ENCODE measurements around the gene MIA3. TPM values are rescaled to one million over a fixed set of nuclear protein-coding genes. Genes with fewer than 3 reads are reported as not detected.

Gene MIA3
- polyA plus RNA-seq, 1 of the 3 experiments (the other 2 are of a cell fraction), result 51.4 TPM

- TF ChIP-seq USF2 (IDR thresholded peaks at IDR 0.05; ENCODE audit: borderline replicate concordance, low read depth, low read length) (no peak), FOXJ3 (CRISPR knock-in tag; IDR thresholded peaks at IDR 0.05) (no peak), ZBTB33 (IDR thresholded peaks at IDR 0.05; ENCODE audit: borderline replicate concordance, low read depth) (no peak), SIN3A (IDR thresholded peaks at IDR 0.05; ENCODE audit: borderline replicate concordance, low read depth, low read length) (no peak), NRF1 (IDR thresholded peaks at IDR 0.05; ENCODE audit: low read depth, low read length) (no peak)
These were observed 16.5 kb downstream of the MIA3 start (continued) for GRCh38 chr1:222634180-222635013.

GRCh38 chr1:222641269-222641948 is 23.5 kb downstream of the MIA3 start:
- DNase-seq, result no peak
- ChIA-PET CTCF (interaction anchor here (1.5 to 7.1 kb wide), 2 partner anchors 21 to 176 kb away, joined by 4 to 50 read pairs; no protein-coding TSS in a partner anchor), POLR2A (no interaction called here)

GRCh38 chr1:222642468-222642867 is 24.6 kb downstream of the MIA3 start:
- Histone ChIP-seq H3K4me3 (ENCODE audit: low read depth in 2 of 2, low read length in 1 of 2) (no peak overlapping the region), H3K27me3 (ENCODE audit: insufficient read depth) (no peaks in the 10 kb centered on the region), H3F3A (replicated peaks; ENCODE audit: insufficient read depth) (peaks cover 29% of the 10 kb centered on the region), H3K27ac (ENCODE audit: low read depth in 2 of 2, low read length in 1 of 2) (peak overlapping the region in 1 of 2 experiments; percentile 89; a peak in 1 of 4 replicates), H3K79me2 (ENCODE audit: insufficient read depth) (peaks cover 26% of the 10 kb centered on the region), H3K9me3 (0 out of 2 replicates have a peak, but pooled peaks cover 4% of the 10 kb centered on the region), H2AFZ (ENCODE audit: low read depth) (no peak overlapping the region), H3K9ac (no peak overlapping the region), H3K4me2 (no peak overlapping the region), H3K4me1 (ENCODE audit: control insufficient read depth in 1 of 2, insufficient read depth in 2 of 2, low read depth in 1 of 2, low read length in 1 of 2) (peaks cover 0 to 9% of the 10 kb centered on the region in 2 experiments; a peak in 3 of 4 replicates), H4K20me1 (ENCODE audit: insufficient read depth) (no peaks in the 10 kb centered on the region), H3K36me3 (replicated peaks in 1 of 2; ENCODE audit: control insufficient read depth in 1 of 2, insufficient read depth in 2 of 2, low read length in 1 of 2) (peaks cover 21 to 51% of the 10 kb centered on the region in 2 experiments), H3K9me2 (no peaks in the 10 kb centered on the region)
- no peak for DNase-seq
- WGBS (ENCODE audit: low lambda C conversion rate), result 66% methylated on average over 1 of the region's 1 CpG
- POLR2A ChIA-PET, result interaction anchor here (1.2 kb wide), 1 partner anchor 177 kb away, joined by 4 read pairs; no protein-coding TSS in a partner anchor
- CTCF ChIA-PET, result interaction anchor here (1.5 to 7.1 kb wide), 2 partner anchors 22 to 177 kb away, joined by 4 to 50 read pairs; no protein-coding TSS in a partner anchor
- no peak for TF ChIP-seq USF1 (IDR thresholded peaks at IDR 0.05; ENCODE audit: borderline replicate concordance, low read depth)
- TF ChIP-seq EP300 (IDR thresholded peaks at IDR 0.05; ENCODE audit: borderline replicate concordance in 1 of 2, low read depth in 1 of 2, low read length in 1 of 2), result no peak
- no peak for TF ChIP-seq NFIC (IDR thresholded peaks at IDR 0.05; ENCODE audit: borderline replicate concordance)
- TF ChIP-seq USF2 (IDR thresholded peaks at IDR 0.05; ENCODE audit: borderline replicate concordance, low read depth, low read length), result no peak
- no peak for TF ChIP-seq GABPA (IDR thresholded peaks at IDR 0.05; ENCODE audit: low read depth)
- no peak for TF ChIP-seq TCF12 (IDR thresholded peaks at IDR 0.05)
- TF ChIP-seq JUND (IDR thresholded peaks at IDR 0.05), result no peak
- TF ChIP-seq IRF3 (IDR thresholded peaks at IDR 0.05; ENCODE audit: low read depth, low read length), result no peak
- no peak for TF ChIP-seq POLR2AphosphoS5 (IDR thresholded peaks at IDR 0.05; ENCODE audit: low read depth, low read length)
- TF ChIP-seq MEF2A (IDR thresholded peaks at IDR 0.05; ENCODE audit: borderline replicate concordance, low read depth), result no peak
- TF ChIP-seq RXRA (IDR thresholded peaks at IDR 0.05; ENCODE audit: borderline replicate concordance, low read depth), result no peak

More at GRCh38 chr1:222641269-222641948, 23.5 kb downstream of the MIA3 start:
- no peaks in the 10 kb centered on the region for H3K9me2 ChIP-seq
- TF ChIP-seq FOSL2 (IDR thresholded peaks at IDR 0.05; ENCODE audit: borderline replicate concordance, low read depth) (no peak), FOXJ3 (CRISPR knock-in tag; IDR thresholded peaks at IDR 0.05) (no peak), RAD21 (IDR thresholded peaks at IDR 0.05; ENCODE audit: low read length) (no peak), SMC3 (IDR thresholded peaks at IDR 0.05; ENCODE audit: low read depth, low read length) (no peak), POLR2AphosphoS5 (IDR thresholded peaks at IDR 0.05; ENCODE audit: low read depth, low read length) (no peak)
- no peak overlapping the region for H3K9ac ChIP-seq
- H3K9me3 ChIP-seq, result 0 out of 2 replicates have a peak, but pooled peaks cover 4% of the 10 kb centered on the region
- no peaks in the 10 kb centered on the region for H3K27me3 ChIP-seq (ENCODE audit: insufficient read depth)
- H2AFZ ChIP-seq (ENCODE audit: low read depth), result no peak overlapping the region
- peaks cover 0 to 9% of the 10 kb centered on the region in 2 experiments; a peak in 3 of 4 replicates for H3K4me1 ChIP-seq (ENCODE audit: control insufficient read depth in 1 of 2, insufficient read depth in 2 of 2, low read depth in 1 of 2, low read length in 1 of 2)
- no peak overlapping the region for H3K4me3 ChIP-seq (ENCODE audit: low read depth in 2 of 2, low read length in 1 of 2)
- no peak overlapping the region for H3K27ac ChIP-seq (ENCODE audit: low read depth in 2 of 2, low read length in 1 of 2)
- 70% methylated on average over 5 of the region's 5 CpGs for WGBS (ENCODE audit: low lambda C conversion rate)
- H3K36me3 ChIP-seq (replicated peaks in 1 of 2; ENCODE audit: control insufficient read depth in 1 of 2, insufficient read depth in 2 of 2, low read length in 1 of 2), result peaks cover 21 to 50% of the 10 kb centered on the region in 2 experiments
- H4K20me1 ChIP-seq (ENCODE audit: insufficient read depth), result no peaks in the 10 kb centered on the region
- peaks cover 22% of the 10 kb centered on the region for H3K79me2 ChIP-seq (ENCODE audit: insufficient read depth)
- H3K4me2 ChIP-seq, result no peak overlapping the region
- peaks cover 29% of the 10 kb centered on the region for H3F3A ChIP-seq (replicated peaks; ENCODE audit: insufficient read depth)
